Measurements from ENCODE around the gene MCIDAS.

The MCIDAS gene

GRCh38 chr5:55222092-55222984 lies 4.8 kb downstream of the MCIDAS start:
- DNase-seq (ENCODE audit: low read depth): no peak

GRCh38 chr5:55220433-55221185 lies 6.5 kb downstream of the MCIDAS start:
- DNase-seq (ENCODE audit: low read depth): no peak

GRCh38 chr5:55219770-55220169 lies 7.3 kb downstream of the MCIDAS start:
- no peak for DNase-seq (ENCODE audit: low read depth)

GRCh38 chr5:55218967-55219366 lies 8.1 kb downstream of the MCIDAS start:
- no peak for DNase-seq (ENCODE audit: low read depth)

- no peak for DNase-seq (ENCODE audit: low read depth)
Observed at GRCh38 chr5:55211184-55211874, 15.8 kb downstream of the MCIDAS start.

GRCh38 chr5:55205001-55205400 lies 22.1 kb downstream of the MCIDAS start:
- no peak for DNase-seq (ENCODE audit: low read depth)

- DNase-seq (ENCODE audit: low read depth): no peak
Observed at GRCh38 chr5:55191165-55191564, 36.0 kb downstream of the MCIDAS start.

GRCh38 chr5:55188656-55189540 lies 38.2 kb downstream of the MCIDAS start:
- no peak for DNase-seq (ENCODE audit: low read depth)

- DNase-seq (ENCODE audit: low read depth): no peak
Observed at GRCh38 chr5:55187370-55187769, 39.7 kb downstream of the MCIDAS start.

- DNase-seq (ENCODE audit: low read depth): no peak
Observed at GRCh38 chr5:55180016-55180415, 47.1 kb downstream of the MCIDAS start.

GRCh38 chr5:55177078-55177477 lies 50.0 kb downstream of the MCIDAS start:
- DNase-seq (ENCODE audit: low read depth): no peak

GRCh38 chr5:55176176-55176818 lies 50.8 kb downstream of the MCIDAS start:
- DNase-seq (ENCODE audit: low read depth): no peak

- no peak for DNase-seq (ENCODE audit: low read depth)
Observed at GRCh38 chr5:55175781-55176175, 51.3 kb downstream of the MCIDAS start.

- no peak for DNase-seq (ENCODE audit: low read depth)
Observed at GRCh38 chr5:55173687-55174230, 53.4 kb downstream of the MCIDAS start.

GRCh38 chr5:55172937-55173686 lies 54.0 kb downstream of the MCIDAS start, which contains the start of gene CDC20B:
Gene CDC20B, minus strand, starts transcription at chr5:55173177. Its CDS starts 177 bp downstream, at chr5:55173000.
- peak; percentile 36 for DNase-seq (ENCODE audit: low read depth)

- DNase-seq (ENCODE audit: low read depth): peak; percentile 56
Observed at GRCh38 chr5:55172051-55172899, 54.8 kb downstream of the MCIDAS start.

- DNase-seq (ENCODE audit: low read depth): no peak
Observed at GRCh38 chr5:55171471-55171870, 55.6 kb downstream of the MCIDAS start.
